HAP-1 (cell line): ENCODE results near the gene PHB1.
"Not testable (repeated sequence)": the region's sequence is repeated elsewhere in the genome, so short reads cannot be mapped to it uniquely, and the experiment has no call there.

Experiments
- DNase-seq, 2 experiments: peaks; one replicate each; pipeline ENCODE4 v3.0.0-alpha.2; 2016 to 2020; ENCODE audit warnings: low spot score in 2 of 2
- H3K27me3 ChIP-seq: fragments of 250-450 bp; sonication (Bioruptor Pico); 2 replicates; pipeline ENCODE4 v1.5.1; 2020; ENCODE audit warnings: low read depth, mild to moderate bottlenecking, moderate library complexity
- H3K36me3 ChIP-seq: fragments of 250-450 bp; sonication (Bioruptor Pico); replicated peaks from 2 replicates; pipeline ENCODE4 v1.5.1; 2020; ENCODE audit warnings: mild to moderate bottlenecking
- H3K4me1 ChIP-seq: fragments of 250-450 bp; sonication (Bioruptor Pico); 2 replicates; pipeline ENCODE4 v1.5.1; 2020; ENCODE audit warnings: mild to moderate bottlenecking
- H3K4me3 ChIP-seq: fragments of 250-450 bp; sonication (Bioruptor Pico); 2 replicates; pipeline ENCODE4 v1.5.1; 2020; ENCODE audit warnings: mild to moderate bottlenecking, moderate library complexity
- H3K9me3 ChIP-seq: fragments of 250-450 bp; sonication (Bioruptor Pico); 2 replicates; pipeline ENCODE4 v1.5.1; 2020; ENCODE audit warnings: mild to moderate bottlenecking, moderate library complexity
- in situ Hi-C: fragments of 300-500 bp; cut with MboI; formaldehyde crosslinking; loops from 3 replicates; pipeline ENCODE4 v1.14.3; 2020; ENCODE audit warnings: low sequenced_read_pairs, inconsistent platforms, mixed read lengths

The PHB1 gene

DNA sequence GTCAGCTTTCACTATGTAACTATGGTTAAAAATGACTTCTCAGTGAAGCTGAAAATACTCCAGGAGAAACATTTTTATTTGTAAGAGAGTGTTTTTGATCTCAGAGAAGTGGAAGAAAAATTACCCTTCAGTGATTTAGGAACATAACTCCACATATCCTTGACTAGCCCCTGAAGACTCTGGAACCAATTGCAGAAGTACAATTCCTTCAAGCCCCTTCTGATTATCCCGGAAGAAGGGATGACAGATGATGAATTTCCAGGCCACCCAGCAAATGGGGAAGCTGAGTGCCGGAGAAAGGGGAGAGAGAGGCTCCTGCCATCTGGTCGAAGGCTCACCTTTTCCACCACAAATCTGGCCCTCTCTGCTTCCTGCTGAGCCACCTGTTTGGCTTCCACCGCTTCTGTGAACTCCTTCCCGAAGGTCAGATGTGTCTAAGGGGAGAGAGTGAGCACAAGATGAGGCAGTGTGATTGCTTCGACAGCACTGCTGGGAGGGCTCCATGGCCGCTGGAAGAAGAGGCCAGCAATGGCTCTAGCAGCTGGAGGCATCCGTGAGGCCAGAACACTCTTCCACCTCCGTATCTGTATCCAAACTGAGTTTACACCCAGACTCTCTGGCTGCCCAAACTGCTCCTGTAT is 8.1 kb downstream of the PHB1 start:
- no peak for DNase-seq
- Histone ChIP-seq H3K4me3 (no peak overlapping the region), H3K27me3 (no peaks in the 10 kb centered on the region), H3K36me3 (peaks cover 72% of the 10 kb centered on the region), H3K9me3 (no peaks in the 10 kb centered on the region), H3K4me1 (no peaks in the 10 kb centered on the region)
- in situ Hi-C loops = loop anchor here (10.0 kb wide), 2 partner anchors 148 to 298 kb away; partner anchors contain the start of gene SLC35B1

DNA sequence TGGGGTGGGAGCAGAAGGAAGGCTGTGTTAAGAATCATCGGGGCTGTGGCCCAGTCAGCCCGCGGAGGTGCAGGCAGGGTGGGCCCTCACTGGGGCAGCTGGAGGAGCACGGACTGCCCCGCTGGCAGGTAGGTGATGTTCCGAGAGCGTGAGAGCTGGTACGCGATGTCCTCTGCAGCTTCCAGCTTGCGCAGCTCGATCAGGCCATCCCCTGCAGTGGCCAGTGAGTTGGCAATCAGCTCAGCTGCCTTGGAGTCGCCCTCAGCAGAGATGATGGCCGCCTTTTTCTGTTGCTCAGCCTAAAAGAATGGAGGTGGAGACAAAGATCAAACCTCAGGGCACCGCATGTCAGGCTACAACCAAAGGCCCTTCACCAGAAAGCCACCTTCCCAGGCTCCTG is 9.8 kb downstream of the PHB1 start:
- in situ Hi-C loops = loop anchor here (10.0 kb wide), 2 partner anchors 150 to 300 kb away; partner anchors contain the start of gene SLC35B1
- H3K4me1 ChIP-seq = no peaks in the 10 kb centered on the region

DNA sequence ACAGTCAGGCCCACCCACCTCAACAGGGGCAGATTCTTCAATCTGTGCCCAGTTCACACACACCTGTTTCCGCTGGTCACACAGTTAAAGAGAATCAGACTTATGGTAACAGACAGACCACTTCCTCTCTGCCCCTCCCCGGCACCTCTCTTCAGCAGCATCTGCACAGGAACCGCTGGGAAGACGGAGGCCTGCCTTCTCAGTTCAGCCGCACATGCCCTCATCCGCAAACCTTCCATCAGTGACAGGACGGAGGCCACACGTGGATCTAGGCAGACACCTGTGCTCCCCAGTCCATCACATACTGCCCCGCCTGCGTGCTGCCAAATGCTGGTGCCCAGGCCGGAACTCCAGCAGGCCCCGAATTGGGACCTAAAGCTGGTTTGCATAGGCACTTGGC is 10.3 kb downstream of the PHB1 start:
- in situ Hi-C loops = loop anchor here (10.0 kb wide), 2 partner anchors 150 to 300 kb away; partner anchors contain the start of gene SLC35B1
- Histone ChIP-seq H3K27me3 (no peaks in the 10 kb centered on the region), H3K4me3 (no peak overlapping the region), H3K9me3 (no peaks in the 10 kb centered on the region), H3K4me1 (no peaks in the 10 kb centered on the region), H3K36me3 (peaks cover 54% of the 10 kb centered on the region)
- DNase-seq = no peak

More for the DNA sequence above, 9.8 kb downstream of the PHB1 start:
- DNase-seq = no peak
- Histone ChIP-seq H3K36me3 (peaks cover 57% of the 10 kb centered on the region), H3K4me3 (no peak overlapping the region), H3K27me3 (no peaks in the 10 kb centered on the region), H3K9me3 (no peaks in the 10 kb centered on the region)

DNA sequence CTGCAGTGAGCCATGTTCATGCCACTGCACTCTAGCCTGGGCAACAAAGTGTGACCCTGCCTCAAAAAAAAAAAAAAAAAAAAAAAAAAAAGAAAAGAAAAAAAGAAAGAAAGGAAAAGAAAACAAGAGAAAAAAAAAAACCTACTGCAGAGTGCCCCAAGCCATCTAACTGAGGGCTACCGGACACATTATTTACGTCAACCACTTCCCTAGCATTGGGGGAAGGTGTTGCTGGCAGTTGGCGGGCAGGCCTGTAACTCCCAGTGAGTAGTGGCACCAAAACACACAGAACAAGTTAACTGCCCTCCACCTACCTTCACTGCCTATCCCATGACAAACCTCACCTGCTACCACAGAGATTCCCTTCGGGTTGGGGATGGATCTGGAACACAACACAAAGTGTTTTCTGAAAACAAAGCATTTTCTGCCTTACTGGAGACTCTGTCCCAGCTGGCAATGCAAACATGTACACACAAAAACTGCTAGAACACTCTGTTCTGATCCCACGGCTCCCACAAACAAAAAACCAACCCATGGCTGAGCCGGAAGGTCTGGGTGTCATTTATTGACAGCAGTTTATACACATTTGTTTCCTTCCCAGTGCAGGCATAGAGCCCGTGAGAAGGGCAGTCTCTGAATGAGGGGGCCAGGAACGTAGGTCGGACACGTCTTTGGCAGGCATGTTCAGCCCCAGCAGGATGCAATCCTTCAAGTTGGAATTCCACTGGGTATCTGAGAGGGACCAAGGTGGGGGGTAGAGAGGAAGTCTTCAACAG is 11.0 kb downstream of the PHB1 start:
- H3K4me3 ChIP-seq = no peak overlapping the region
- peaks cover 49% of the 10 kb centered on the region for H3K36me3 ChIP-seq
- H3K27me3 ChIP-seq = no peaks in the 10 kb centered on the region
- no peaks in the 10 kb centered on the region for H3K9me3 ChIP-seq
- H3K4me1 ChIP-seq = no peaks in the 10 kb centered on the region
- DNase-seq = no peak
- in situ Hi-C loops = loop anchor here (10.0 kb wide), 2 partner anchors 151 to 301 kb away; partner anchors contain the start of gene SLC35B1

DNA sequence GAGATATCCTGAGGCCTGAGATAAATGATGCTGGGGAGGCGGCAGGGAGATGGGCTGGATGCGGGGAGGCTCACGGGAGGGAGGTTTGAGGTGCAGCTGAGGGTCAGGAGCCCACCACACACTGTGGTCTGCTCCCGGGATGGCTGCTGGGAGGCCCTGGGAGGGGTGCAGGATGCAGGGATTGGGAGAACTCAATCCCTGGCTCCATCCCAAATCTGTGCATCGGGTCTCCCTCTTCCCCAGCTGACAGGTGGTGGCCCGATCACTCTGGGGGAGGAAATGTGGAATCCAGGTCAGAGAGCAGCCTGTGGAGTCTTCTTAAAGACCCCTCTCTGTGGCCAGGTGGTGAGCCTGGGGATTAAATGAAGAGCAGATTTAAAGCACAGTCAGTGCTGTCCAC is 12.0 kb downstream of the PHB1 start:
- in situ Hi-C loops = loop anchor here (10.0 kb wide), 2 partner anchors 152 to 302 kb away; partner anchors contain the start of gene SLC35B1
- H3K4me3 ChIP-seq = no peak overlapping the region
- peaks cover 39% of the 10 kb centered on the region for H3K36me3 ChIP-seq
- H3K9me3 ChIP-seq = no peaks in the 10 kb centered on the region
- no peaks in the 10 kb centered on the region for H3K4me1 ChIP-seq
- H3K27me3 ChIP-seq = no peaks in the 10 kb centered on the region
- no peak for DNase-seq

DNA sequence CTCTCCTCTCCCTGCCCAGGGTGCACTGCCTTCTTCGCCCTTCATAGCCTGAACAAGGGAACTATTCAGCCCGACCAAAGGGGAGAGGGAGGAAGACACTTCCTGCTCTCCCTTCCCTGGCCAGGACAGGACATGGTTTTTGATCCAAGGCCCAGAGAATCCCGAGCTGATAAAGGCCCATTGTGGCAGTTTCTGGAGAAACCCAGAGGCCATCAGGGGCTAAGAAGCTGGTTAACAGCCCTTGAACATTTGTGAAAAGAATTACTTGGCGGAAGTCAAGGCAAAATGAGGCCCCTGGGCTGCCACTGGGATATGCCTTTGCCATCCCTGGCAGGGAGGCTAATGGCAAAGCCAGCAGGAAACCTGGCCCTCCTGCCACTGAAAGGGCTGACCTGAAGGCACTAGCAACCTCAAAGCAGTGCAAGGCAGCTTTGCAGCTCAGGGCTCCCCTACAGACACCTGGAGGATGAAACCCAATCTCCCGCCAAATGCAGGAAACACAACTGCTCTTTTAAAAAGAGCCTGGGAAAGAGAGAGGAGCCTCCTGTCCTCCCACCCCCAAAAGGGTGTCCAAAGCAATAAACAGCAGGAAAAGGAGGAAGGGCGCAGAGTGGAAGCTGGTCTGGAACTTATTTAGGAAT is 12.6 kb downstream of the PHB1 start:
- in situ Hi-C loops = loop anchor here (10.0 kb wide), 2 partner anchors 153 to 303 kb away; partner anchors contain the start of gene SLC35B1
- H3K36me3 ChIP-seq = peaks cover 33% of the 10 kb centered on the region
- H3K4me3 ChIP-seq = no peak overlapping the region
- no peaks in the 10 kb centered on the region for H3K9me3 ChIP-seq
- no peaks in the 10 kb centered on the region for H3K4me1 ChIP-seq
- no peaks in the 10 kb centered on the region for H3K27me3 ChIP-seq
- DNase-seq = no peak

DNA sequence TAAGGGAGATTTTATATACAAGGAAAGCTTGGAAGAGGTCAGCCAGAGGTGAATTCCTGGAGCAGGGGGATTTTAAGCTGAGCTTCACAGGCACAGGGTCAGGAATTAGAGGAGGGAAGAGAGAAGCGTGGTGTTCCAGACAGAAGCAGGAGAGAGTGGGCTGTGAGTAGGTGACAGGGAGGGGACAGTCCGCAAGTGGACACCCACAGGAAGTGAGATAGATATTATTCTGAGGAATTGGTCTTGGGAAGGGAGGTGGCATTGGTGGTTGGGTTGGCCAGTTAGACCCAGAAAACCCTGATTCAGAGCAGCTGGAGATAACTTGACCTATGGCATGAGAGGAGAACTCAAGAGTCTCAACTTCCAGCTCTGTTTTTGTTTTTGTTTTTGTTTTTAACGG is 14.7 kb downstream of the PHB1 start:
- Histone ChIP-seq H3K4me1 (no peaks in the 10 kb centered on the region), H3K36me3 (peaks cover 14% of the 10 kb centered on the region), H3K4me3 (no peak overlapping the region), H3K27me3 (no peaks in the 10 kb centered on the region), H3K9me3 (no peaks in the 10 kb centered on the region)
- DNase-seq = no peak
- in situ Hi-C loops = loop anchor here (5.0 to 25.0 kb wide), 4 partner anchors 83 to 305 kb away; partner anchors contain the start of gene SLC35B1

DNA sequence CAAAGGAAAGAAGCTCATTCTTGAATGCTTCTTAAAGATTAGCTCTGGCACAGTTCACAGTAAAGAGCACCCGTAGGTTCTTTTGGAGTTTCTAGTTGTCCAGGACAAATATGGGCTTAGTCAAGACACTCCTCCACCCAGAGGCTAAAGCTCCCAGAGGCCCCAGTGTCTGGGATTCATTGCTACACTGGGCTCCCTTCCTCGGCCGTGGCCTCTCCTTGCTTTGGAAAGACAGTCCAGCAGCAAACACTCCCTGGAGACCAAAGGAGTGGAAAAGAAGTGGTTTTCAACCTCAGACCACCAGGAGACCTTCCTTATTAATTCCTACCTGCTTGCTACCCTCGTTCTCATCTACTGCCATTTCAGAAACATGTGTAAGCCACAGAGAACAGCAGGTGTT is 17.1 kb downstream of the PHB1 start:
- Histone ChIP-seq H3K27me3 (no peaks in the 10 kb centered on the region), H3K4me3 (no peak overlapping the region), H3K36me3 (no peaks in the 10 kb centered on the region), H3K4me1 (no peaks in the 10 kb centered on the region), H3K9me3 (no peaks in the 10 kb centered on the region)
- no peak for DNase-seq
- in situ Hi-C loops = loop anchor here (5.0 to 25.0 kb wide), 2 partner anchors 80 to 210 kb away; no protein-coding TSS in a partner anchor

DNA sequence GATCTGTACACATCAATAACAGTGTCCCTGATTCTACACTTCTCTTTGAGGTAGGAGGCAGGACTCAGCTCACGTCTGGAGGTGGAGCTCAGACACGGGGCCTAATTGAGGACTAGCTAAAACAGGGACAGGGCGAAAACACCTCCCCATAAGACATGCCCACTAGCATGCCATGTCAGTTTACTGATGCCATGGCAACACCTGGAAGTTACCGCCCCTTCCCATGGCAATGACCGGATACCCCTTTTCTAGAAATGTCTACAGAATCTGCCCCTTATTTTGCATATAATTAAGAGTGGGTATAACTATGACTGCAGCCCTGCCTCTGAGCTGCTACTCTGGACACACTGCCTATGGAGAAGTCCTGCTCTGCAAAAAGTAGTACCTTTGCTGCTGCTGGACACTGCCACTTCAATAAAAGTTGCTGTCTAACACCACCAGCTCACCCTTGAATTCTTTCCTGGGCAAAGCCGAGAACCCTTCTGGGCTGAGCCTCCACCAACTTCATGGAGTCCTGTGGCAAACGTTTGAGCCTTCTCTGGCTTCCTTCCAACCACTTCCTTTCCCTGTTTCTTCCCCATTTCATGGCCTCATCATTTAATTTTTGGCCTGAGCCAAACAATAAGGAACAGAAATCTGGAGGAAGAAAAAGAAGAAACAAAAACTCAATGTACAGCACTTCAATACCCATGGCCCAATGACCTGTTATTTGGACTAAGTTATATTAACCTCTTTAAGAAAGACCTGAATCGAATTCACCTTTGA is 21.0 kb downstream of the PHB1 start:
- H3K4me3 ChIP-seq = no peak overlapping the region
- in situ Hi-C loops = loop anchor here (25.0 kb wide), 1 partner anchor 206 kb away; no protein-coding TSS in a partner anchor
- H3K27me3 ChIP-seq = no peaks in the 10 kb centered on the region
- no peak for DNase-seq
- no peaks in the 10 kb centered on the region for H3K9me3 ChIP-seq
- H3K36me3 ChIP-seq = no peaks in the 10 kb centered on the region
- H3K4me1 ChIP-seq = peaks cover 7% of the 10 kb centered on the region

DNA sequence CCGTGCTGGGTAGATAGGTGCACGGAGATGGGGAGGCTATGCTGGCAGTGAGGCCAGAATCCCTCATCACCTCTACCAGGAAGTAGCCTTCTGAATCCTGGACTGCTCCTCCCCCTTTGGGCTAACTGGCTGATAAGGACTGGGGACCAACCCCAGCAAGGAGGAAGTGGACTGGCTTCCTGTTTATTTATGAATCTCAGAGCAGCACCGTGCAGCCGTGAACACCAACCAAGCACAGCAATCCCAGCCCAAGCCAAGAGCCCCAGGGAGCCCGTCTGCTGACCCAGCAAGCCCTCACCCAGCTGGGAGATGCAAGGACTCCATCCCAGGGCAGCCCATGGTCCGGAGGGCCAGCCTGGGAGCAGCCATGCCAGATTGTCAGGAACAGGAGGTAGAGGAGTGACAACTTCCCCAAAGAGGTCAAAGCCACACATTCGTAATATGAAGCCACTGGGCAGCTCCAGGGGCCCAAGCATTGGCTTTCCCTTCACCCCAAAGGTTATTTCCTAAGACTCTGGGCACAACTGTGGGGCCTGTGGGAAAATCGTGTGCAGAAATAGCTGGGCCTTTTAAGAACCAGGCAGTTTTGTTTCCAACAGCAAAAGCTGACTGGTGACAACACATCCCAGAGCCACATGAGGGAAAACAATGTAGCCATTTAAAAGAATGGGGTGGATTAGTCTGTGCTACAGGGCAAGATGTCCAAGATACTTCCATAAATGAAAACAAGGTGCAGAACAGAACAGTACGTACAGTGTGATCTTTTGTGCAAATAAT is 23.9 kb downstream of the PHB1 start:
- no peaks in the 10 kb centered on the region for H3K9me3 ChIP-seq
- no peak overlapping the region for H3K4me3 ChIP-seq
- DNase-seq = no peak
- in situ Hi-C loops = loop anchor here (25.0 kb wide), 1 partner anchor 203 kb away; no protein-coding TSS in a partner anchor
- no peaks in the 10 kb centered on the region for H3K27me3 ChIP-seq
- H3K36me3 ChIP-seq = no peaks in the 10 kb centered on the region
- peaks cover 7% of the 10 kb centered on the region for H3K4me1 ChIP-seq

DNA sequence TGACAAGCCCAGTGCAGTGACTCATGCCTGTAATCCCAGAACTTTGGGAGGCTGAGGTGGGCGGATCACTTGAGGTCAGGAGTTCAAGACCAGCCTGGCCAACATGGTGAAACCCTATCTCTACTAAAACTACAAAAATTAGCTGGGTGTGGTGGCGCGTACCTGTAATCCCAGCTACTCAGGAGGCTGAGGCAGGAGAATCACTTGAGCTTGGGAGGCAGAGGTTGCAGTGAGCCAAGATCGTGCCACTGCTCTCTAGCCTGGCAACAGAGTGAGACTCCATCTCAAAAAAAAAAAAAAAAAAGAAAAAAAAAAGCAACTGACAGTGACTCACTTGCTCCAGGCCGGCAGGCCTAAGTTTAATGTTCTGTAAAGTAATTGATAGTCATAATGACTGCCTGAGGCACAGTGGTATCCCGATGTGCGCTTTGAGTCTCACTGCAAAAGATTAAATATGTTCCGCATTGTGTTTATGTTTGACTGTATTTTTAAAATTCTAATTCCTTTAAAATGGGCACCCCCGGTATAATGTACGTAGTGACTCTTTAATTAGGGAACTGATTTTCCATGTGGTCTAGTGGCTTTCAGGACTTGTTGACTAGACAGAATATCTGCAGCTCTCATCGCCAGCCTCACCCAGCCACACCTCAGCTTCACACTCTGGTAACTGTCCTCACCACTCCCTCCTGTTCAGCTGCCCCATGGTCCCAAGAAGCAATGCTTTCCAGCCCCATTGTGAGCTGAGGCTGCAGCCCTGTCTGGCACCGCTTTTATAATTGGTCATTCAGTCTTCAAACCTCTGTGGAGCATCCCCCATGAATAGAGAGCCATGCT is 25.0 kb downstream of the PHB1 start:
- H3K4me1 ChIP-seq, H3K27me3 ChIP-seq, H3K9me3 ChIP-seq, H3K4me3 ChIP-seq, H3K36me3 ChIP-seq: not testable (repeated sequence)
- DNase-seq = peak in 1 of 2 experiments; percentile 27
- in situ Hi-C loops = loop anchor here (25.0 kb wide), 1 partner anchor 202 kb away; no protein-coding TSS in a partner anchor
